NCI-H2029 treated with DMSO at 0.1 percent for 48 hours (cell line): ENCODE measurements around the gene MCCC1.
"Not testable (repeated sequence)": the region's sequence is repeated elsewhere in the genome, so short reads cannot be mapped to it uniquely, and the experiment has no call there.

Experiments used
- DNase-seq: peaks from one replicate; lab custom pipeline; 2025; lab: John Stamatoyannopoulos, UW

MCCC1 gene

DNA sequence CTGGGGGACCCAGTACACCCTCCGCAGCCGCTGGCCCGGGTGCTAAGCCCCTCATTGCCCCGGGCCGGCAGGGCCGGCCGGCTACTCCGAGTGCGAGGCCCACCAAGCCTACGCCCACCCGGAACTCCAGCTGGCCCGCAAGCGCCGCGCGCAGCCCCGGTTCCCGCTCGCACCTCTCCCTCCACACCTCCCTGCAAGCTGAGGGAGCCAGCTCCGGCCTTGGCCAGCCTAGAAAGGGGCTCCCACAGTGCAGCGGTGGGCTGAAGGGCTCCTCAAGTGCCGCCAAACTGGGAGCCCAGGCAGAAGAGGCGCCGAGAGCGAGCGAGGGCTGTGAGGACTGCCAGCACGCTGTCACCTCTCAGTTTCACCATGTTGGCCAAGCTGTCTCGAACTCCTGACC lies 4.7 kb upstream of the MCCC1 start:
- not testable (repeated sequence) for DNase-seq

DNA sequence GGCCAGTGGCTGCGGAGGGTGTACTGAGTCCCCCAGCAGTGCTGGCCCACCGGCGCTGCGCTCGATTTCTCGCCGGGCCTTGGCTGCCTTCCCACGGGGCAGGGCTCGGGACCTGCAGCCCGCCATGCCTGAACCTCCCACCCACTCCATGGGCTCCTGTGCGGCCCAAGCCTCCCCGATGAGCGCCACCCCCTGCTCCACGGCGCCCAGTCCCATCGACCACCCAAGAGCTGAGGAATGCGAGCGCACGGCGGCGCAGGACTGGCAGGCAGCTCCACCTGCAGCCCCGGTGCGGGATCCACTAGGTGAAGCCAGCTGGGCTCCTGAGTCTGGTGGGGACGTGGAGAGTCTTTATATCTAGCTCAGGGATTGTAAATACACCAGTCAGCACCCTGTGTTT lies 1.7 kb upstream of the MCCC1 start:
- DNase-seq = not testable (repeated sequence)

DNA sequence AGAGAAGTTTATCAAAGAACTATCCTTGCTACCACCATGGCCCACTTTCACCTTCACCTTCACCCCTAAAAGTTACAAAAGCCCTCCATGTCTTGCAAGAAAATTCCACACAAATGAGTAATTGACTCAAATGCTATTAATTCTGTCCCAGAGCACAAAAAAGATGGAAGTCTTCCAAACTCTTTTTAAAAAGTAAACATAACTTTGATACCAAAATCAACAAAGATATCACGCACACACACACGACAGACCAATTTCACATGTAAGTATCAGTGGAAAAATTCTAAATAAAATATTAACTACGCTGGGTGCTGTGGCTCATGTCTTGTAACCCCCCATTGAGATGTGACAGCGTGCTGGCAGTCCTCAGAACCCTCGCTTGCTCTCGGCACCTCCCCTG lies 1.1 kb upstream of the MCCC1 start:
- DNase-seq = no peak

DNA sequence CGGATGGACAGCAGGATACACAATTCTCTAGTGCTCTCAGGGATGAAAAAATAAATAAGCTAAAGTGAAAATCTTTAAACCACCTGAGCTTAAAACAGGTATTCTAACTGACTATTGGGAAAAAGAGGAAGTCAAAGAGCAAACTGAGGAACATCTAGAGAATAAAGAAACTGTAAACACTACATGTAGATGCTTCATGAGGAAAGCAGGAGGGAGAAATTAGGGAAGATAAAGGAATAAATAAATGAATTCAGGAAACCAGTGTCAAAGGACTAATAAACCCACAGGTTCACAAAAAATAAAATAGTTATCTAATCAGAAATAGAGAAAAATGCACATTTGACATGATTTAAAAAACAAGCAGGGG lies 525 bp upstream of the MCCC1 start:
- DNase-seq = no peak

DNA sequence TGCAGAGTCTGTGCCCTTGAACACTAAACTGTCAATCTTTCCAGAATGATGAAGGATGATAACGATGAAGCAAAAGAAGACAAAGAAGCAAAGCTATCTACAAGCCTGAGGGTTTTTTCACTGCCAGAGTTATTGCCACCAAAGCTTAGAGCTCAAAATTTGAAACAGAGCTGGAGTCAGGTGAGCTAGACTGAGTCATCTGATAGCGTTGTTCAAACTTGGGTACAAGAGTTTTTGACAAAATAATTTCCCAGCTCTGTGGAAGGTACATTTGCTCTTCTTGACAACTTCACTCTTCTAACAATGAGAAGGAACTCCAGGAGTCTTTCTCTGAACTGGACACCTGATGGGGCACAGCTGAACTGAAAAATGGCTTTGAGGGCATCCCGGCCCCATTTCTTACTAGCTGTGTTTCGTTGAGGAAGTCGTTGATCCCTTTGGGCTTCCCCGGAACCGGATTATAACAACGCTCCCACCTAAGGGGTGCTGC lies 715 bp downstream of the MCCC1 start:
- DNase-seq = no peak

DNA sequence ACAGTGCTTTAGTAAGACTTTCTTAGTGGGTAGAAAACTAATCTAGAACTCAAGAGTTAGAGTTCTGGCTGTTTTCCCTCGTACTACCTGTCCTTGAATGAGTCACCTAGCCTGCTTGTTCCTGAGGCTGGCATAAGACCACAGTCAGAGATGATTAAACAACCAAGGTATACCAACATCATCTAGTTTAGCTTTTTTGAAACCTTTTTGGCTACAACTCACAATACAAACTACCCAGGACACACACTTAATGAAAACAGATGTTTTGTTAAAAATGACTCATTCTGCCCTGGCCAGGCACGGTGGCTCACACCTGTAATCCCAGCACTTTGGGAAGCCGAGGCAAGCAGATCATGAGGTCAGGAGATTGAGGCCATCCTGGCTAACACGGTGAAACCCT lies 4.6 kb downstream of the MCCC1 start:
- no peak for DNase-seq

DNA sequence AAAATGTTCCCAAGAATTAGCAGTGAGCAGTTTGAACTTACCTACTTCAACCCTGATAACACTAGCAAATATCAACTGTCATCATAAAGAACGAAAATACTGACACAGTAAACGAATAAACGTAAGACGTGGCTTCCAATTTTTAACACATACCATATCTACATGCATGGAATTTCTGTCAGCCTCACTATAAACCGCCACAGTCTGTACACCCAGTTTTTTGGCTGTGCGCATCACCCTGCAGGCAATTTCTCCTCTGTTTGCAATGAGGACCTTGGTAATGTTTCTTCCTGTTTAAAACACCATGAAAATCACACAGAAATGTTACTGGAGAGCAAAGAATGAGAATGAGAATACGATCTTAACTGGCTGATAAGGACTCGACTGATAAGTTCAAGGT lies 7.0 kb downstream of the MCCC1 start:
- no peak for DNase-seq

DNA sequence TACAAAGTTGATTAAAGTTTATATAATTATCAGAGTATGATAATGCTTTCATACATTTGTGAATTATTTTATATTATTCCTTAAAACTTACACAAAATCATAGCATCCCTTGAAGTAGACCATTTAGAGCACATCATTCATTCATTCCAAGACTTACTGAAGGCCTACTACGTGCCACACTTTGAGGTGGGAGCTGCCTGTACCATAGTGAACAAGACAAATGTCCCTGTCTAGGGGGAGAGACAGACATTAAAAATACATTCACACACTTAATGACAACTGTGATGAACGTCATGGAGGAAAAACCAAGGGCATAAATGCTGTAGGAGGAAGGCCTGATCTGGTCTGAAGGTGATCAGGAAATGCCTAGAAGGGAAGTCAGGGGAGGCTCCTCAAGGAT lies 12.1 kb downstream of the MCCC1 start:
- DNase-seq = no peak

DNA sequence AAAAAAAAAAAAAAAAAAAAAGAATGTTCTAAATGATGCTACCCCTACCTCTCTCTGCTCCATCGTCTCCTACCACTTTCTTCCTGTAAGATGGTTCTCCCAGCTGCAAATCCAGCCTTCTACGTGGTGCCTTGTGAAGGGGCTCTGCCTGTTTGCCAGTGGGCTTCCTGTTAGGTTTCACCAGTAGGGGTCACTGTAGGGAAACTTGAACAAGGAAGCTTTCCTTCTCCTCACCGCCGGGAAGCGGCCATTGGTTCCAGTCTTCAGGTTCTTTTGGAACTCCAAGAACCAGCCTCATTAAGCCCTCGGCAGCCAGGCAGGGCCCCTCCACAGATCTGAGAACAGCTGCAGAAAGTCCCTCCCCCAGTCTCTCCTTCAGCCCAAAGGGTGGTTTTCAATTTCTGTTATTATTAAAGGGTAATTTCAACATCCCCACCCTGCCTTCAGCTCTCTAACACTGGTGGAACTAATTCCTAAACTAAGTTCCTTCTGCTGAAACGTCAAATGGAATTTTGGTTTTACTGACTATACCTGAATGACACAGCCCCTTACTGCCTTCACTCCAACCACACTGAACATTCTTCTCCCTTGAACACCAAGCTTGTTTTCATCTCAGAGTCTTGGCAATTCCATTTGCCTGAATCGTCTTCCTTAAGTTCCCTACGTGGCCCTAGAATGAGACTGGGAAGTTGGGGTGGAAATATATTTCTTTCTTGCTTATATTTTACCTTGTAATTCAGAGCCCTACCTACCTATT lies 13.5 kb downstream of the MCCC1 start:
- no peak for DNase-seq

DNA sequence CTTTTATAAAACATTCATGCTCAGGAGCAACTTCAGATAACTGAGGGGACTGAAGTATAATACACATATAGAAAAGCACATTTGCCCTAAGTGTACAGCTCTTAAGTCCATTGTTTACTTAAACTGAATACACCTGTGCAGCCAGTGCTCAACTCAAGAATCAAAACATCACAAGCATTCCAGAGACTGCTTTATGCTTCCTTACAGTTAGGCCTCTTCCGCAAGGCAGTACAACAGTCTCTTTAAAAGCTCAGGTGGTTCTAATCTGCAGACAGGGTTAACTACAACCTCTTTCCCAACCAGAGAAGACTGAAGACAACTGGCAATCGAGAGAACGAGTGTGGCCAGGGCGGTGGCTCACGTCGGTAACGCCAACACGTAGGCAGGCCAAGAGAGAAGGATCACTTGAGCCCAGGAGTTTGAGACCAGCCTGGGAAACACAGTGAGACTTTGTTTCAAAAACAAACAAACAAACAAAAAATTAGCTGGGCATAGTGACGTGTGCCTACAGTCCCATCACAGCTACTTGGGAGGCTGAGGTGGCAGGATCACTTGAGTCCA lies 16.9 kb downstream of the MCCC1 start:
- DNase-seq = no peak

DNA sequence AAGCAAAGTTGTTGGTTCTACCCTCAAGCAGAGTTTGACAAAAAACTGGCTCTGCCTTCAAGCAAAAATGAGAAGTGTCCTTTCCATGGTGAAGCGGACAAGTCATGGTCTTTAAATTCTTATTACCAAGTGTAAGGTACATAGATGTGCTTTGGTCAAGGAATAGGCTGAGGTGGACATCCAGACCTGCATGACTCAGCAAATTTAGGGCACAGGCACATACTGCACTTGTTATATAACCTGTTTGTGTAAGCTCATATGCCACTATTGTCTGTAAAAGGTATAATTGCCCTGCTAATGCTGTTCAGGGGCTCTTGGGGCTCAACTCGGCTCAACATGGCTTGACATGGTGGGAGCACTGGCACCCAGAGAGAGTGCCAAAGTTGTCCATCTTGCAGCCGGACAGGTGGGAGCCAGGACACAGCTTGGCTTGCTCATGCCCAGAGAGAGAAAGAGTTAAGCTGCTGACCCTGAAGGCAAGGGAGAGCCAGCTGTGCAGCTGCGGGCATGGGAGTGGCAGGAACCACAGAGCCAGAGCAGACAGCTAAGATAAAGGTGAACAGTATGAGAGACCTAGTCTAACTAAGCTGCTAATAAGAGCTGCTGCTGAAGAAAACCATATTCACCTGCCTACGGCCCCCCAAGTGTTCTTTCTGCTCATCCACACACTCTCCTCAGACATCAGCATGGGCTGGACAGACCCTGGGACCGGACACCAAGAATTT lies 17.7 kb downstream of the MCCC1 start:
- no peak for DNase-seq

DNA sequence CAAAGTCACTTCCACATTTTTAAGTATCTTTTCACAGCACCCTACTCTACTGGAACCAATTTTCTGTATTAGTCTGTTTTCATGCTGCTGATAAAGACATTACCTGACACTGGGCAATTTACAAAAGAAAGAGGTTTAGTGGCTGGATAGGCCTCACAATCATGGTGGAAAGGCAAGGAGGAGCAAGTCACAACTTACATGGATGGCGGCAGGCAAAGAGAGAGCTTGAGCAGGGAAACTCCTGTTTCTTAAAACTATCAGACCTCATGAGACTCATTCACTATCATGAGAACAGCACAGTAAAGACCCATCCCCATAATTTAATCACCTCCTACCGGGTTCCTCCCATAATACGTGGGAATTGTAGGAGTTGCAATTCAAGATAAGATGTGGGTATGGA lies 18.7 kb downstream of the MCCC1 start:
- DNase-seq = no peak

DNA sequence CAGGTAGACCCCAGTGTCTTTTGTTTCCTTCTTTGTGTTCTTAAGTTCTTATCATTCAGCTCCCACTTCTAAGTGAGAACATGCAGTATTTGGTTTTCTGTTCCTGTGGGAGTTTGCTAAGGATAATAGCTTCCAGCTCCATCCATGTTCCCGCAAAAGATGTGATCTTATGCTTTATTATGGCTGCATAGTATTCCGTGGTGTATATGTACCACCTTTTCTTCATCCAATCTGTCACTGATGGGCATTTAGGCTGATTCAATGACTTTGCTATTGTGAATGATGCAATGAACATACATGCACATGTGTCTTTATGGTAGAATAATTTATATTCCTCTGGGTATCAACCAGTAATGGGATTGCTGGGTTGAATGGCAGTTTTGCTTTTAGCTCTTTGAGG lies 24.4 kb downstream of the MCCC1 start:
- no peak for DNase-seq

DNA sequence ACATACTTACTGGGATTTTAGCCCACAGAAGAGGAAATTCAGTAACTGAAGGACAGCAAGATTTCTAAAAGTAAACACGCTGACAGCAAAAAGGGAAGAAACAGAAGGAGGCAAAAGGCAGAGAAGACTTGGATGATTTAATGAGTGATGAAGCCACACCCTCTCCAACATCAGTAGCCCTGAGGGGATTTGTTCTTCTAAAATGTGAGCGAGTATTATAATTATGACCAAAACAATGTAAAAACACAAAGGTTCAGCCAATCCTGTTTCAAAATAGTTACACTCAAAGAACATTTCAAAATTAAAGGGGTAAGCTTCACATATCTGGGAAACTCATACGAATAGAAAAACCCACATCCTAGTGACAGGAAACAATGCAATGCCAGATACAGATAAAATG lies 25.0 kb downstream of the MCCC1 start:
- no peak for DNase-seq

DNA sequence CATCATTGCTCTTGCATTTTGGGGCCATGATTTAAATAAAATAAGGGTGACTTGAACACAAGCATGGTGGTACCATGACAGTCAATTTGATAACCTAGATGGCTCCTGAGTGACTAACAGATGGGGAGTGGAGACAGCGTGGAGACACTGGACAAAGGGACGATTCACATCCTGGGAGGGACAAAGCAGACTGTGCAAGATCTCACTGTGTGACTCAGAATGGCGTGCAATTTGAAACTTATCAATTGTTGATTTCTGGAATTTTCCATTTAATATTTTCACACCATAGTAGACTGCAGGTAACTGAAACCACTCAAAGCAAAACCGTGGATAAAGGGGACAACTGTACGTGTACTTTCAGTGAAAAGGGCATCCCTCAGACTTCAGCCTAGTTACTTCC lies 25.5 kb downstream of the MCCC1 start:
- DNase-seq = no peak

DNA sequence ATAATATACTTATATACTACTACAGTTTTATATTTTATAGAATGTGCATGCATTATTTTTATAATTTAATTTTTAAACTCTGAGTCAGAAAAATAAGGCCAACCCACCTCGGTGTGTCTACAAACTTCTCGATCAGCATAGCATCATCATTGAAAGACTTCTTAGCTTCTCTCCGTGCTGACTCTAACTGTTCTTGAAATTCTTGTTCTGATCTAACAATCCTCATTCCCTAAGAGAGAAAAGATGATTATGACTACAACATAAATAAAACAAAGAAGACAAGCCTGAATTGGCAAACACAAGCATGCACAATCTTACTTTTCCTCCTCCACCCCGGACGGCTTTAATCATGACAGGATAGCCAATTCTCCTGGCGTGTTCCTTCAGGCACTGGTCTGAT lies 28.4 kb downstream of the MCCC1 start:
- no peak for DNase-seq

DNA sequence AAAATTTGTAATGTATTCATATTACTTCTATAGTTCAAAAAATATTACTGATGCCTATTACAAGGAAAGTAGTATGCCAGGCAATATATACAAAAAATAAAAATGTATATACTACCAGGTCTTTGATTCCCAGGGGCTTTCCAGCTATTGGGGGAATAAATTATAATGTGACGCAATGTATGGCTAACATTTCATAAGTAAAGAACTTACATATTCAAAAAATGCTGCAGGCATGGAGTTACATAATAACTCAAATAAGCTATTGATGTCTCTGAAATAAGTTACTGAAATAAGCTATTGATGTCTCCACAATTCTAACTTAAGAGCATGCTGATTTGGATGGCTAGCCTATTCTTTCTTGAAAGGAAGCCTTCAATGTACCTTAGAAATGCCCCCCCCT lies 30.2 kb downstream of the MCCC1 start:
- no peak for DNase-seq

DNA sequence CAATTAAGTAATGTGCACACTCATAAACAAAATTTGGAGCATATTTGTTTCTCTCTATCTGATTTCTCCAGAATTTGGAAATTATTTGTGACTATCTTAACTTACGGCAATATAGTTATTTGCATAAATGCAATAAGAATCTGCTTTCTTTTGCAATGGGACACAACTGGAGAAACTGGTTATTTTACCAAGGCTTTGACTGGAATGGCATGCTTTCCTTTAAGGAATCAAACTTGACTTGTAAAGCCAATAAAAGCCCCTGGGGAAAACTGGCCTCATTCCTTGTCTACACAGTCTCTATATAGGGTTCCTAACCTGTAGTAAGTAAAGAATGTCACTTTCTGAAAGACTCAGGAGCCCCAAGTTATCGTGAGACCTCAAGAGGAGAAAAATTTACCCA lies 32.4 kb downstream of the MCCC1 start:
- not testable (repeated sequence) for DNase-seq

DNA sequence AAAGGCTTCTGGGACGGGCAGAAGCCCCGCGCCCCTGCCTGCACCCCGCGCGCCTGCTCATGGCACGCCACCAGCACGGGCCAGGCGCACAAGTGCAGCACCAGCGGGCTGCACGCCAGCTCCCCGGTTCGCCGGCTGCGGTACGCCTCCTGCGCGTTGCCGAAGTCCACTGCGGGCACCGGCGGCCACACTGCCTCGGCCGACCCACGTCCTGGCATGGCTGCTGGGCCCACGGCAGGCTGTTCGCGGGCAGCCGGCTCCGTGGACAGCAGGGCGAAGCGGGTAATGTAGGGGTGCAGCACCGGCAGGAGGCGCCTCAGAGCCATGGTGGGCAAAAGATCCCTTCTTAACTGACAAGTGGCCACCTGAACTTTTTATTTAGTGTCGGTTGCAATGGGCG lies 34.8 kb downstream of the MCCC1 start:
- DNase-seq = no peak

DNA sequence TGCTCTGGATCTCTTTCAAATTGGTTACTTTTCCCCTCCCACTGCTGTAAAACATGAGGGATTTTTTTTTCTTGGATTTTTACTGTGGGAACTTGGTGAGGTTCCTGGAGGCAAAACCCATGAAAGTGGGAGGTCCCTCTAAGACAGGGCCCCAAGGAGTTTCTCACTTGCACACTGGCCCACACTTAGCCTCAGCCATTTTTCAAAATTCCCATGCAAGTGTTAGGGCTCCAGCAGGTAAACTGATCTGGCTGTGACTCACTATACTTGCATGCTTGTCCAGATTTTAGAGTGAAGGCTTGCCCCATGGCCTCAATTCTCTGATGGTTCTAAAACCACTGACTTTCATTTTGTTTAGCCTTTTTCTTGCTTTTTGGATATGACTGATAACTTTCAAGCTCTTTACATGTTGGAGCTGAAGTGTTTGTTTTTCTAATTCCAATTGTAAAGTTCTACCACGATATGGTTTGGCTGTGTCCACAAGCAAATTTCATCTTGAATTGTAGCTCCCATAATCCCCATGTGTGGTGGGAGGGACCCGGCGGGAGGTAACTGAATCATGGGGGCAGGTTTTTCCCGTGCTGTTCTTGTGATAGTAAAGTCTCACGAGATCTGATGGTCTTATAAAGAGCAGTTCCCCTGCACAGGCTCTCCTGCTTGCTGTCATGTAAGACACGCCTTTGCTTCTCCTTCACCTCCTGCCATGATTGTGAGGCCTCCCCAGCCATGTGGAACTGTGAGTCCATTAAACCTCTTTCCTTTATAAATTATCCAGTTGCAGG lies 37.7 kb downstream of the MCCC1 start:
- DNase-seq = no peak

DNA sequence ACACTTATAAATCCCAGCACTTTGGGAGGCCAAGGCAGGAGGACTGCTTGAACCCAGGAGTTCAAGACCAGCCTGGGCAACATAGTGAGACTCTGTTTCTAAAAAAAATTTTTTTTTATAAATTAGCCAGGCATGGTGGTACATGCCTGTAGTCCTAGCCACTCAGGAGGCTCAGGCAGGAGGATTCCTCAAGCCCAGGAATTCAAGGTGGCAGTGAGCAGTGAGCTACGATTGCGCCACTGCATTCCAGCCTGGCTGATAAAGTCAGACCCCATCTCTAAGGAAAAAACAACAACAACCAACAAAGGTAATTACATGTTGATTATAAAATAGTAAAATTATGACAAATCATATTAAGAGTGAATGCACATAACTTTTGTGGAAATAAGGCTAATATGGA lies 40.9 kb downstream of the MCCC1 start:
- no peak for DNase-seq

DNA sequence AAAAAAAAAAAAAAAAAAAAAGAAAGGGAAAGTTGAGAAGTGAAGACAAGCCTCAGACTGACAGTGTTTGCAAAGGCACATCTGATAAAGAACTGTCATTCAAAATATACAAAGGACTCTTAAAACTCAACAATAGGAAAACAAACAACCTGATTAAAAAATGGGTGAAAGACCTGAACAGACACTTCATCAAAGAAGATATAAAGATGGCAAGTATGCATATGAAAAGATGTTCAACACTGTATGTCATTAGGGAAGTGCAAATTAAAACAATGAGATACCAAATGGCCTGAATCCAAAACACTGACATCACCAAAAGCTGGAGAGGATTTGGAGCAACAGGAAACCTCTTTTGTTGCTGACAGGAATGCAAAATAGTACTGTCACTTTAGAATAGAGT lies 48.6 kb downstream of the MCCC1 start:
- no peak for DNase-seq

DNA sequence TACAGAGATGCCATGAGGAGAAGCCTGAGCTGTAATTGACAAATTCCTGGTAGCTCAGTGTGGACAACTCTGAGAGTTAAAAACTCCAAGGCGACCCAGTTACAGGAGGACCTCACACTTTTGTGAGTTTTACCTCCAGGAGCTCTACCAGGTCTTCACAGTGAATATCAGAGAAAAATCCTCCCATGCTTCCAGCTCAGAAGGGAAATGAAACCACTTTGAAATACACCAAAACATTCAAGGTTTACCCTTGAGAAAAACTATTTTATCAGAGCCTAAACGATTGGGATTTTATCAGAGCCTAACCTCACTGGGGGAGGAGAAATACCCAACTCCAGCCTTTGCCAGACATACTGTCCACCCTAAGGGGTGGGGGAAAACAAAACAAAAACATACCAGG lies 52.4 kb downstream of the MCCC1 start:
- DNase-seq = no peak
